ENCODE results near the gene REST. TPM values are rescaled to one million over a fixed set of nuclear protein-coding genes. Genes with fewer than 3 reads are reported as not detected.

Gene REST
- total and polyA plus RNA-seq, 2 of the 8 experiments (the other 6 are each of a cell fraction or from before 2014, with no cell fraction given) = 10.2 to 66.3 TPM

DNA sequence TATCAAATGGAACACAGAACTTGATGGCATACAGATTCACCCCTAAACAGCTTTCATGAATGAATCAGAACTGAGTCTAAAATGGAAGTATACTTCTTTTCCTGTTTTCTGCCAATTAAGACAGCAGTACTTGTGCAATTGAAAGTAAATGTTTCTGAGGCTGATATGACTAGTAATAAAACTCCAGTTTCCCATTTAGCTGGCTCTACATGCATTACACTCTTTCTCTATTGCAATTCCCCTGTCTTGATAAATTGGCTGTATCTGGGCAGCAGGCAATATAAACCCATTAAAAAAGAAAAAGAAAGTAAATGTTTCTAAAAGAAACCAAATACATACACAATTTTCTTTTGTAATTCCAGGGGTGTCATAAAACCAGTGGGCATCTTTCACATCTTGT is 65.1 kb downstream of the REST start:
- Histone ChIP-seq H3K18ac (ENCODE audit: extremely low read depth, low read length) (no peak overlapping the region), H3K14ac (ENCODE audit: insufficient read length) (no peak overlapping the region), H3K36me3 (ENCODE audit: control insufficient read depth in 2 of 4, insufficient read depth in 4 of 4, low read length in 3 of 4) (peaks cover 8 to 48% (median 23%) of the 10 kb centered on the region in 4 experiments; a peak in 6 of 8 replicates), H3K56ac (replicated peaks; ENCODE audit: insufficient read length, low read depth, low read length) (no peak overlapping the region), H3K4me3 (ENCODE audit: extremely low read depth in 1 of 4, insufficient read depth in 2 of 4, low read depth in 3 of 4, low read length in 4 of 4) (no peak overlapping the region), H3K9me3 (ENCODE audit: insufficient read depth in 2 of 2, low read depth in 1 of 2, low read length in 1 of 2) (no peaks in the 10 kb centered on the region), H3K23ac (ENCODE audit: insufficient read length) (no peak overlapping the region), H4K20me1 (replicated peaks in 1 of 2; ENCODE audit: control insufficient read depth in 1 of 2, insufficient read depth in 2 of 2, low read length in 2 of 2) (peaks cover 7% of the 10 kb centered on the region in 2 experiments), H2BK15ac (ENCODE audit: low read length) (no peak overlapping the region), H3K4ac (replicated peaks; ENCODE audit: insufficient read length, low read depth, low read length) (no peak overlapping the region), H3K79me1 (ENCODE audit: low read depth, low read length) (peaks cover 7% of the 10 kb centered on the region), H4K5ac (ENCODE audit: insufficient read length, low read depth, low read length) (no peak overlapping the region), H3K27ac (ENCODE audit: low read depth, low read length) (no peak overlapping the region), H2BK12ac (ENCODE audit: low read depth, low read length) (no peak overlapping the region), H2BK120ac (replicated peaks; ENCODE audit: low read depth, low read length) (no peak overlapping the region), H3K9ac (replicated peaks in 1 of 4; ENCODE audit: extremely low read depth in 1 of 4, low read depth in 3 of 4, low read length in 3 of 4) (no peak overlapping the region), H4K91ac (replicated peaks; ENCODE audit: insufficient read length, low read length) (no peak overlapping the region), H4K8ac (ENCODE audit: extremely low read depth, insufficient read depth, low read length) (no peak overlapping the region), H3K79me2 (ENCODE audit: control insufficient read depth in 1 of 2, insufficient read depth in 2 of 2, low read length in 2 of 2) (peaks cover 7 to 28% of the 10 kb centered on the region in 2 experiments), H3K23me2 (ENCODE audit: low read depth, low read length) (peaks cover 11% of the 10 kb centered on the region; the same call in 1 of the 2 replicates), H2BK20ac (ENCODE audit: low read length) (no peak overlapping the region), H3K27me3 (replicated peaks in 1 of 4; ENCODE audit: control insufficient read depth in 3 of 4, extremely low read depth in 1 of 4, insufficient read depth in 3 of 4, low read length in 3 of 4) (no peaks in the 10 kb centered on the region; a peak in 1 of 7 replicates), H3K4me1 (replicated peaks in 1 of 4; ENCODE audit: control insufficient read depth in 3 of 4, insufficient read depth in 4 of 4, low read length in 3 of 4) (peaks cover 0 to 4% (median 0%) of the 10 kb centered on the region in 4 experiments; a peak in 3 of 7 replicates), H2BK5ac (ENCODE audit: low read depth, low read length) (no peak overlapping the region), H2AK5ac (ENCODE audit: low read depth, low read length) (no peak overlapping the region), H2AFZ (ENCODE audit: low read length) (no peak overlapping the region), H3K4me2 (ENCODE audit: insufficient read depth in 1 of 2, low read depth in 2 of 2, low read length in 2 of 2) (no peak overlapping the region)
- DNase-seq (ENCODE audit: low read depth in 1 of 2, low spot score in 2 of 2) (no peak), FAIRE-seq (no peak)
- ChIA-PET CTCF (ENCODE audit: partially characterized antibody) (no interaction called here), POLR2A (ENCODE audit: partially characterized antibody) (no interaction called here)
- TF ChIP-seq NANOG (IDR thresholded peaks at IDR 0.05; ENCODE audit: insufficient read depth, low read depth, low read length, poor library complexity, severe bottlenecking) = no peak
- no peak for TF ChIP-seq CBX5 (IDR thresholded peaks at IDR 0.05; ENCODE audit: low read depth, low read length)
- TF ChIP-seq EGR1 (IDR thresholded peaks at IDR 0.05; ENCODE audit: borderline replicate concordance, low read depth, low read length) = no peak

Measured in H1 (cell line).